Fibroblast of mammary gland (primary cell): ENCODE results near the gene KCNJ6.

Experiments used
- DNase-seq: peaks from one replicate; pipeline ENCODE4 v3.0.0-alpha.2; 2010; ENCODE audit warnings: low read depth
- H3K4me3 ChIP-seq: 2 replicates; pipeline ENCODE4 v1.5.1; 2011; ENCODE audit warnings: low read depth, mild to moderate bottlenecking, low read length, moderate library complexity; ENCODE audit not compliant: control insufficient read depth
- CTCF ChIP-seq: conservative IDR thresholded peaks from 2 replicates; pipeline ENCODE4 v1.5.1; 2011; ENCODE audit warnings: low read depth, low read length, inconsistent platforms; ENCODE audit not compliant: control insufficient read depth, insufficient read depth

The KCNJ6 gene

GRCh38 chr21:37819372-37819771 is 96.9 kb downstream of the KCNJ6 start:
- no peak overlapping the region for H3K4me3 ChIP-seq
- DNase-seq: no peak

GRCh38 chr21:37817242-37817641 is 99.0 kb downstream of the KCNJ6 start:
- DNase-seq: no peak
- H3K4me3 ChIP-seq: no peak overlapping the region
- no peak for TF ChIP-seq CTCF

More at GRCh38 chr21:37819372-37819771, 96.9 kb downstream of the KCNJ6 start:
- TF ChIP-seq CTCF: no peak

- no peak for DNase-seq
- no peak for TF ChIP-seq CTCF
- H3K4me3 ChIP-seq: no peak overlapping the region
Observed at GRCh38 chr21:37815893-37816292, 100.4 kb downstream of the KCNJ6 start.

GRCh38 chr21:37811711-37812110 is 104.5 kb downstream of the KCNJ6 start:
- TF ChIP-seq CTCF: no peak
- DNase-seq: no peak
- H3K4me3 ChIP-seq: no peak overlapping the region

- no peak overlapping the region for H3K4me3 ChIP-seq
- TF ChIP-seq CTCF: no peak
- no peak for DNase-seq
Observed at GRCh38 chr21:37808261-37808660, 108.0 kb downstream of the KCNJ6 start.

- no peak for DNase-seq
- no peak for TF ChIP-seq CTCF
- H3K4me3 ChIP-seq: no peak overlapping the region
Observed at GRCh38 chr21:37805266-37805665, 111.0 kb downstream of the KCNJ6 start.

GRCh38 chr21:37804001-37804400 is 112.3 kb downstream of the KCNJ6 start:
- TF ChIP-seq CTCF: no peak
- no peak overlapping the region for H3K4me3 ChIP-seq
- DNase-seq: no peak
